Right lobe of liver (tissue), 4 donors: ENCODE results near the gene RAB12.

Experiments
- CTCF ChIP-seq, 4 donors: fragments of 200-600 bp in 3 of 4; fragments of 450-650 bp in 1 of 4; IDR thresholded peaks; one replicate each; pipeline versions ENCODE4 v1.5.1 to v1.8.0; 2016 to 2022; ENCODE audit warnings: antibody characterized with exemption in 4 of 4, mild to moderate bottlenecking in 2 of 4
- POLR2A ChIP-seq: fragments of 450-650 bp; IDR thresholded peaks from one replicate; pipeline ENCODE4 v1.6.1; 2017; ENCODE audit warnings: antibody characterized with exemption, mild to moderate bottlenecking
- donor health status: DM: no; HTN: no; CAD: no.
- donor health status: DM: no; HTN: no; CAD: no.
- donor health status: DM: no; HTN: yes; CAD: no.

GRCh38 chr18:8625461-8626092 lies 16.3 kb downstream of the RAB12 start:
- TF ChIP-seq CTCF (IDR thresholded peaks at IDR 0.05) (no peak), POLR2A (no peak)
